Measurements from ENCODE around the gene HRH1.
"Not testable (repeated sequence)": the region's sequence is repeated elsewhere in the genome, so short reads cannot be mapped to it uniquely, and the experiment has no call there.

Gene HRH1

DNA sequence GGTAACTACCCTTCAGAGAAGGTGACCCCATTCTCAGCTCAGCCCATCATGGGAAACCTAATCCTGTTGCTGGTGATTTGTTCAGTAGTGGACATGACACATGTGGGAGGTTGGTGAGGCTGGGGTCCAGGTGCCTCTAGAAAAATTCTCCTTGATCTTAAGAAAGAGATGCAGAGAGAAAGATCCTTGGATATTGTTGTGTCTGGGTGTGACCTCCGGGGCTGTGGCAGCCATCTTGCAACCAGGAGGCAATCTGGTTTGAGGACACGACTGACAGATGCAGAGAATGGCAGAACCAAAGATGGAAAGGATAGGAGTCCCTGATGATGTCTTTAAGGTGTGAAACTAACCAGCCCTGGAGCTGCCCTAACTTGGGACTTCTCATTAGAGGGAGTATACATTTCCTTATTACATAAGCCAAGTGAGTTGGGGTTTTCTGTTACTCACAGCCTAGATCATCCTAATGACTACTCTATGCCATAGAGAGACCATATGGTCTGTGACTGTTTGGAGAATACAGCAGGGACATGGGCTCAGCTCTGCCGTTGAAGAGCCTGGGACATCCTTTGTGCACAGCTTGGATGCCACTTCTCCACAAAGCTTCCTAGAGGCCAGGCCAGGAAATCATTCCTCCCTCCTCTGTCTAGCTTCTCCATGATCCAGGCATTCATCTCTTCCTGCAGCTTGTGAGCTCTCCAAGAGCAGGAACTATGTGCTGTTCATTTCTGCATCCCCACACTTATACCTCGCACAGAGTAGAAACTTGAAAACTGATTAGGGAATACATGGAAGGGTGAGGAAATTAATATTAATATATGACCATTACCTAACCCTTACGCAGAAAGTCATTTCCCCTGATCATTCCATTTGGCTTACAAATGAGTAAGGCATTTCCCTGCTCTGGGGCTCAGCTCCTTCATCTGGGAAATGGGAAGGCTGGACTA, 45.9 kb downstream of the HRH1 start:
- TF ChIP-seq, protein P1, sequence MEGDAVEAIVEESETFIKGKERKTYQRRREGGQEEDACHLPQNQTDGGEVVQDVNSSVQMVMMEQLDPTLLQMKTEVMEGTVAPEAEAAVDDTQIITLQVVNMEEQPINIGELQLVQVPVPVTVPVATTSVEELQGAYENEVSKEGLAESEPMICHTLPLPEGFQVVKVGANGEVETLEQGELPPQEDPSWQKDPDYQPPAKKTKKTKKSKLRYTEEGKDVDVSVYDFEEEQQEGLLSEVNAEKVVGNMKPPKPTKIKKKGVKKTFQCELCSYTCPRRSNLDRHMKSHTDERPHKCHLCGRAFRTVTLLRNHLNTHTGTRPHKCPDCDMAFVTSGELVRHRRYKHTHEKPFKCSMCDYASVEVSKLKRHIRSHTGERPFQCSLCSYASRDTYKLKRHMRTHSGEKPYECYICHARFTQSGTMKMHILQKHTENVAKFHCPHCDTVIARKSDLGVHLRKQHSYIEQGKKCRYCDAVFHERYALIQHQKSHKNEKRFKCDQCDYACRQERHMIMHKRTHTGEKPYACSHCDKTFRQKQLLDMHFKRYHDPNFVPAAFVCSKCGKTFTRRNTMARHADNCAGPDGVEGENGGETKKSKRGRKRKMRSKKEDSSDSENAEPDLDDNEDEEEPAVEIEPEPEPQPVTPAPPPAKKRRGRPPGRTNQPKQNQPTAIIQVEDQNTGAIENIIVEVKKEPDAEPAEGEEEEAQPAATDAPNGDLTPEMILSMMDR (IDR thresholded peaks at IDR 0.05; ENCODE audit: borderline replicate concordance, insufficient read depth, low read depth, low read length): no peak
- no peak overlapping the region for H3K4me3 ChIP-seq (ENCODE audit: low read depth, low read length)

GRCh38 chr3:11201251-11202019, 47.1 kb downstream of the HRH1 start:
- H3K4me3 ChIP-seq (ENCODE audit: low read depth, low read length): no peak overlapping the region
- TF ChIP-seq, protein P1 (IDR thresholded peaks at IDR 0.05; ENCODE audit: borderline replicate concordance, insufficient read depth, low read depth, low read length): no peak

DNA sequence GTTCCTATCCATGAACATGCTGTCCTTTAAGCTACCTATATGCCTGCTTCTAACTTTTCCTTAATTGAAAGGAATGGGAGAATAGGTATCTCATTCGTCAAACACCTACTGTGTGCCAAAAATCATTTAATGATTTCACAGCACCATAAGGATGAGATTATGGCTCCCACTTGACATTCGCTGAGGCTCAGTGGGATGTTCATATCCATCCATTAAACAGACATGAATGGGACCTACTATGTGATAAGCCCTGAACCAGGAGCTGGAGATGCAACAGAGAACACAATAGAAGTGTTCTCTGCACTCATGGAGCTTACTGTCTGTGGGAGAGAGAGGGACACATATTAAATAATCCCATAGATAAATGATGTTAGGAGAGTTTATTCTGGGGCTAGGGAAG, 49.7 kb downstream of the HRH1 start:
- H3K4me3 ChIP-seq (ENCODE audit: low read depth, low read length): no peak overlapping the region
- TF ChIP-seq, protein P1 (IDR thresholded peaks at IDR 0.05; ENCODE audit: borderline replicate concordance, insufficient read depth, low read depth, low read length): no peak

DNA sequence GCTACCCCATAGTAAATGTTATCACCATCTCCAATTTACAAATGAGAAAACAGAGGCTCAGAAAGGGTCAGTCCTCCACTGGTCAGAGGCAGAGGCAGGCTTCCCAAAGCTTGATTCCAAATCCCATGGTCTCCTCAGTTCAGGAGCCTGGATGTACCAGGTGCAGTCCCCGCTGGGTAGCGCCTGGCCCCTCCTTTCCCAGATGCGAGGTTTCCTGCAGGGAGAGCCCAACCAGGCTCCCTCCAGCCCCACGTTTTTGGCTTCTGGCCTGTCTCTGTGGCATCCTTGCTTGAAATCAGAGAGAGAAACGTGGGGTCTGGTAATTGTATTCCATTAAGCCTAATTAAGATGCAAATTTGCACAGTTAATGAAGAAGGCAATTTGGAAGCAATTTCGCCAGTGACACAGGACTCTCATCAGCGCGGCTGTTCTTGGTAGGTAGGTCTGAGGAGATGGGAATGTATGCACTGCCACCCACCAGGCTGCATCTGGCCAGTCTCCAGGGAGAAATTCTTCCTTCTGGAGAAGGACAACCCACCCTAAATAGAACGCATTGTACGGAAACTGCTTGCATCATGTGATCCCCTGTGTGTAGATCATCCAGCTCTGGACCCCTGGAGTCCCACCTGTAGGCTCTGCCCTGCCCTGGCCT, 50.5 kb downstream of the HRH1 start:
- no peak overlapping the region for H3K4me3 ChIP-seq (ENCODE audit: low read depth, low read length)
- TF ChIP-seq, protein P1 (IDR thresholded peaks at IDR 0.05; ENCODE audit: borderline replicate concordance, insufficient read depth, low read depth, low read length): no peak

GRCh38 chr3:11205881-11206280, 51.6 kb downstream of the HRH1 start:
- not testable (repeated sequence) for H3K4me3 ChIP-seq (ENCODE audit: low read depth, low read length)

GRCh38 chr3:11206316-11206715, 52.0 kb downstream of the HRH1 start:
- TF ChIP-seq, protein P1 (IDR thresholded peaks at IDR 0.05; ENCODE audit: borderline replicate concordance, insufficient read depth, low read depth, low read length): no peak
- no peak overlapping the region for H3K4me3 ChIP-seq (ENCODE audit: low read depth, low read length)

DNA sequence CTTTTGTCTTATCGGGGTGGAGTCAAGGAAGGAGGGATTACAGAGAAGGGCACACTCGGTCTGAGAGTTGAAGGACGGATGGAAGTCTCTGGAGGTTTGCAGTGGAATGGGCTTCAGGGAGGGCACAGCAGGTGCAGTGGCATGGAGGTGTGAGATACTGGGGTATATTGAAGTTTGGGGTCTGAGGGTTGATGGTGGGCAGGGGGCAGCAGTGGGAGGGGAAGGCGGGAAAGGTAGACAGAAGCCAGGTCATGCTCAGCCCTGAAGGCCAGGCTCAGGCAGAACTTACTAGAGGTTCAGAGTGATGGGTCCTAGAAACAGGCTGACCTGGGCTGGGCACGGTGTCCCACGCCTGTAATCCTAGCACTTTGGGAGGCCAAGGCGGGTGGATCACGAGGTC, 52.7 kb downstream of the HRH1 start:
- no peak overlapping the region for H3K4me3 ChIP-seq (ENCODE audit: low read depth, low read length)
- TF ChIP-seq, protein P1 (IDR thresholded peaks at IDR 0.05; ENCODE audit: borderline replicate concordance, insufficient read depth, low read depth, low read length): no peak

Data from GM12875 (cell line).